IMR-90 (cell line): ENCODE data around the gene KIF22. TPM values are rescaled to one million over a fixed set of nuclear protein-coding genes. Genes with fewer than 3 reads are reported as not detected.

Source experiments
- ATAC-seq: fragments of 200-7000 bp; cut with Tn5 transposase; 2 replicates; pipeline ENCODE4 v1.9.1; 2020; ENCODE audit warnings: low read depth, mild to moderate bottlenecking, moderate library complexity
- BruUV-seq: library from RNA; stranded (reverse); fragments of 400-500 nt; replicated peaks from 2 replicates; lab custom pipeline; 2021; lab: Mats Ljungman, UMichigan
- CTCF ChIA-PET: fragments of 300-600 bp; formaldehyde crosslinking; extraction: SDS; loops from one replicate; lab custom pipeline; 2021; ENCODE audit warnings: antibody characterized with exemption; lab: Yijun Ruan, JAX
- POLR2A ChIA-PET: fragments of 300-600 bp; sonication (Branson Sonifier 250); formaldehyde crosslinking; loops from one replicate; lab custom pipeline; 2022; ENCODE audit warnings: antibody characterized with exemption; ENCODE audit not compliant: unreplicated experiment; lab: Charles Lee
- DNase-seq: peaks from one replicate; pipeline ENCODE4 v3.0.0; 2013
- H2AFZ ChIP-seq: replicated peaks from 2 replicates; pipeline ENCODE3; 2013; ENCODE audit warnings: low read length, mild to moderate bottlenecking; ENCODE audit not compliant: poor library complexity
- H2AK5ac ChIP-seq: 2 replicates; pipeline ENCODE4 v1.6.1; 2013; ENCODE audit warnings: low read depth, low read length, inconsistent platforms
- H2AK9ac ChIP-seq: replicated peaks from 2 replicates; pipeline ENCODE3; 2013; ENCODE audit warnings: mild to moderate bottlenecking, low read depth, low read length, moderate library complexity; ENCODE audit not compliant: poor library complexity
- H2BK120ac ChIP-seq: 2 replicates; pipeline ENCODE4 v1.6.1; 2013; ENCODE audit warnings: low read depth, low read length, inconsistent platforms
- H2BK15ac ChIP-seq: 3 replicates; pipeline ENCODE4 v1.6.1; 2013; ENCODE audit warnings: low read depth, low read length, inconsistent platforms
- H2BK20ac ChIP-seq: 2 replicates; pipeline ENCODE4 v1.6.1; 2013; ENCODE audit warnings: low read depth, mild to moderate bottlenecking, inconsistent platforms, low read length, moderate library complexity
- H2BK5ac ChIP-seq: 2 replicates; pipeline ENCODE4 v1.6.1; 2013; ENCODE audit warnings: mild to moderate bottlenecking, low read depth, low read length, inconsistent platforms; ENCODE audit not compliant: poor library complexity, severe bottlenecking
- H3K14ac ChIP-seq: replicated peaks from 2 replicates; pipeline ENCODE4 v1.6.1; 2013; ENCODE audit warnings: low read depth, low read length, inconsistent platforms
- H3K18ac ChIP-seq: 2 replicates; pipeline ENCODE4 v1.6.1; 2013; ENCODE audit warnings: low read depth, low read length, control low read depth
- H3K23ac ChIP-seq: 2 replicates; pipeline ENCODE4 v1.6.1; 2013; ENCODE audit warnings: low read depth, low read length, inconsistent platforms
- H3K27ac ChIP-seq: 2 replicates; pipeline ENCODE4 v1.5.1; 2013; ENCODE audit warnings: mild to moderate bottlenecking, control low read depth, low read length; ENCODE audit not compliant: insufficient read depth
- H3K27me3 ChIP-seq: 2 replicates; pipeline ENCODE4 v1.6.1; 2013; ENCODE audit warnings: low read length; ENCODE audit not compliant: control insufficient read depth, insufficient read depth
- H3K36me3 ChIP-seq: 2 replicates; pipeline ENCODE4 v1.6.1; 2013; ENCODE audit warnings: low read length, mixed read lengths; ENCODE audit not compliant: control insufficient read depth, insufficient read depth
- H3K4ac ChIP-seq: 2 replicates; pipeline ENCODE4 v1.6.1; 2013; ENCODE audit warnings: low read depth, low read length, inconsistent platforms
- H3K4me1 ChIP-seq: 2 replicates; pipeline ENCODE4 v1.6.1; 2013; ENCODE audit warnings: low read length, mixed read lengths; ENCODE audit not compliant: control insufficient read depth, insufficient read depth
- H3K4me2 ChIP-seq: 2 replicates; pipeline ENCODE4 v1.6.1; 2013; ENCODE audit warnings: low read depth, mild to moderate bottlenecking, control low read depth, low read length, moderate library complexity
- H3K4me3 ChIP-seq: 2 replicates; pipeline ENCODE4 v1.5.1; 2013; ENCODE audit warnings: low read depth, mild to moderate bottlenecking, control low read depth, low read length, moderate library complexity; ENCODE audit not compliant: insufficient read depth
- H3K56ac ChIP-seq: 2 replicates; pipeline ENCODE4 v1.6.1; 2013; ENCODE audit warnings: low read length, inconsistent platforms; ENCODE audit not compliant: insufficient read depth; ENCODE audit errors: extremely low read depth
- H3K79me1 ChIP-seq, 2 experiments: 2 replicates each; pipeline ENCODE4 v1.6.1; 2013; ENCODE audit warnings: low read length in 2 of 2, inconsistent platforms in 1 of 2, low read depth in 1 of 2
- H3K9ac ChIP-seq: 2 replicates; pipeline ENCODE4 v1.6.1; 2013; ENCODE audit warnings: low read depth, low read length, control low read depth
- H3K9me1 ChIP-seq: 2 replicates; pipeline ENCODE4 v1.6.1; 2013; ENCODE audit warnings: low read length, inconsistent platforms; ENCODE audit not compliant: insufficient read depth
- H3K9me3 ChIP-seq: 2 replicates; pipeline ENCODE4 v1.6.1; 2013; ENCODE audit warnings: low read length; ENCODE audit not compliant: control insufficient read depth, insufficient read depth
- H4K20me1 ChIP-seq: 2 replicates; pipeline ENCODE4 v1.6.1; 2013; ENCODE audit warnings: low read length, inconsistent platforms; ENCODE audit not compliant: insufficient read depth
- H4K5ac ChIP-seq: 2 replicates; pipeline ENCODE4 v1.6.1; 2013; ENCODE audit warnings: mild to moderate bottlenecking, low read depth, low read length, control low read depth
- H4K8ac ChIP-seq, 2 experiments: 2 replicates each; pipeline ENCODE4 v1.6.1; 2013; ENCODE audit warnings: low read depth in 2 of 2, low read length in 2 of 2, control low read depth in 1 of 2, inconsistent platforms in 1 of 2
- H4K91ac ChIP-seq: 2 replicates; pipeline ENCODE4 v1.6.1; 2013; ENCODE audit warnings: low read depth, low read length, inconsistent platforms; ENCODE audit not compliant: insufficient read depth
- CTCF ChIP-seq: conservative IDR thresholded peaks from 2 replicates; pipeline ENCODE4 v1.5.1; 2012; ENCODE audit warnings: mild to moderate bottlenecking, low read depth, low read length, improper control_type of control experiment
- ELK1 ChIP-seq: fragments of 150-350 bp; IDR thresholded peaks from 2 replicates; pipeline ENCODE4 v1.6.1; 2016; ENCODE audit warnings: low read depth, mild to moderate bottlenecking, low read length, moderate library complexity, borderline replicate concordance
- MAFK ChIP-seq: IDR thresholded peaks from 2 replicates; pipeline ENCODE4 v1.6.1; 2012; ENCODE audit warnings: low read depth, low read length, improper control_type of control experiment
- MAZ ChIP-seq: IDR thresholded peaks from 2 replicates; pipeline ENCODE4 v1.6.1; 2012; ENCODE audit warnings: low read depth, mild to moderate bottlenecking, low read length, improper control_type of control experiment, moderate library complexity, borderline replicate concordance
- POLR2A ChIP-seq: IDR thresholded peaks from 2 replicates; pipeline ENCODE4 v1.6.1; 2012; ENCODE audit warnings: mild to moderate bottlenecking, low read depth, low read length
- RCOR1 ChIP-seq: IDR thresholded peaks from 2 replicates; pipeline ENCODE4 v1.6.1; 2012; ENCODE audit warnings: mild to moderate bottlenecking, low read length, improper control_type of control experiment; ENCODE audit not compliant: insufficient replicate concordance
- RFX5 ChIP-seq: IDR thresholded peaks from 2 replicates; pipeline ENCODE4 v1.8.0; 2012; ENCODE audit warnings: low read depth, mild to moderate bottlenecking, low read length, moderate library complexity
- USF2 ChIP-seq: fragments of 150-350 bp; IDR thresholded peaks from 2 replicates; pipeline ENCODE4 v1.6.1; 2017; ENCODE audit warnings: mild to moderate bottlenecking, antibody characterized with exemption, low read length, low read depth
- WGBS, 2 experiments: methylation state at CpG; one replicate each; pipeline versions ENCODE4 v1.1.5 to v1.1.7; 2013; ENCODE audit warnings: missing lambda C conversion rate in 2 of 2; ENCODE audit not compliant: insufficient read length in 1 of 2; ENCODE audit errors: extremely low coverage in 2 of 2; 5-methylcytosine and 5-hydroxymethylcytosine counted together
- dilution Hi-C: fragments of 300-500 bp; cut with HindIII; formaldehyde crosslinking; loops from one replicate; pipeline ENCODE4 v1.14.3; 2018; ENCODE audit warnings: low sequenced_read_pairs; ENCODE audit not compliant: unreplicated experiment
- in situ Hi-C: fragments of 300-500 bp; cut with MboI; formaldehyde crosslinking; loops from 3 replicates; pipeline ENCODE4 v1.14.3; 2019; ENCODE audit warnings: low sequenced_read_pairs, inconsistent platforms, mixed read lengths
- intact Hi-C: fragments of 100-400 bp; cut with micrococcal nuclease; formaldehyde crosslinking; loops from 2 replicates; pipeline ENCODE4 v1.10.0; 2022
- polyA plus RNA-seq, 3 experiments: library from polyadenylated mRNA; depleted of rRNA; stranded (reverse); fragments of >200 nt; gene quantifications; 2 replicates each; pipeline ENCODE4 v1.2.3, GENCODE V29; 2012; ENCODE audit warnings: low replicate concordance in 1 of 3
- total RNA-seq: library from RNA; depleted of rRNA; stranded (reverse); fragments of >200 nt; gene quantifications from 2 replicates; pipeline ENCODE4 v1.2.3, GENCODE V29; 2012

KIF22 gene
- total and polyA plus RNA-seq, 2 of the 4 experiments (the other 2 are of a cell fraction): 43.0 to 65.1 TPM

- no peak overlapping the region for H2BK120ac ChIP-seq
- H3K14ac ChIP-seq: no peak overlapping the region
- H3K36me3 ChIP-seq: peaks cover 77% of the 10 kb centered on the region
- no peak for TF ChIP-seq CTCF
- no peak for TF ChIP-seq POLR2A
- TF ChIP-seq USF2: no peak
- no peak for TF ChIP-seq MAFK
- no peak for TF ChIP-seq RCOR1
- TF ChIP-seq MAZ: no peak
- no peak for TF ChIP-seq ELK1
- no peak for TF ChIP-seq RFX5
- dilution Hi-C loops: no loop called here
- no peaks in the 10 kb centered on the region for H3K9me3 ChIP-seq
- H2BK15ac ChIP-seq: no peak overlapping the region
- no peak overlapping the region for H2AFZ ChIP-seq
- no peak overlapping the region for H3K23ac ChIP-seq
- no peak overlapping the region for H4K5ac ChIP-seq
- ATAC-seq (no peak), DNase-seq (no peak)
- no peak overlapping the region for H3K18ac ChIP-seq
- ChIA-PET POLR2A (no interaction called here), CTCF (interaction anchor here (0.6 kb wide), 1 partner anchor 9 kb away, joined by 4 read pairs; no protein-coding TSS in a partner anchor)
- no peak overlapping the region for H3K9ac ChIP-seq
- no TSS peak for BruUV-seq
- no peak overlapping the region for H3K27ac ChIP-seq
- in situ Hi-C loops: no loop called here
- no peak overlapping the region for H3K4me3 ChIP-seq
- H3K56ac ChIP-seq: no peak overlapping the region
- no peak overlapping the region for H4K8ac ChIP-seq
- H2BK5ac ChIP-seq: no peak overlapping the region
- peaks cover 9 to 45% of the 10 kb centered on the region in 2 experiments; a peak in 2 of 4 replicates for H3K79me1 ChIP-seq
- no peak overlapping the region for H3K4me2 ChIP-seq
- no peak overlapping the region for H2AK5ac ChIP-seq
- no peaks in the 10 kb centered on the region; the same call in 1 of the 2 replicates for H4K20me1 ChIP-seq
- H4K91ac ChIP-seq: no peak overlapping the region
- no peak overlapping the region for H2BK20ac ChIP-seq
- H3K4ac ChIP-seq: no peak overlapping the region
- no peaks in the 10 kb centered on the region; the same call in none of the 2 replicates for H3K4me1 ChIP-seq
- intact Hi-C loops: no loop called here
- H3K9me1 ChIP-seq: no peaks in the 10 kb centered on the region; the same call in 1 of the 2 replicates
- no CpG with 5 or more reads among the region's 6 CpGs for WGBS, 2 experiments
- no peaks in the 10 kb centered on the region for H3K27me3 ChIP-seq
- H2AK9ac ChIP-seq: no peak overlapping the region
Observed at GRCh38 chr16:29839822-29840221, 49.3 kb downstream of the KIF22 start.
